Stimulated activated naive CD8-positive, alpha-beta T cell treated with anti-CD3 and anti-CD28 coated beads, Interleukin-15, Interleukin-2, amounts not matched to agents 100 U/mL and 50 U/mL, for 24 hours (primary cell): ENCODE results near the gene RRP9.
"Not testable (repeated sequence)": the region's sequence is repeated elsewhere in the genome, so short reads cannot be mapped to it uniquely, and the experiment has no call there.

Source experiments
- ATAC-seq: fragments of 150-1000 bp; cut with Tn5 transposase; one replicate; pipeline ENCODE4 v1.10.0; 2021
- DNase-seq: peaks from one replicate; pipeline ENCODE4 v3.0.0; 2021

Gene RRP9, protein sequence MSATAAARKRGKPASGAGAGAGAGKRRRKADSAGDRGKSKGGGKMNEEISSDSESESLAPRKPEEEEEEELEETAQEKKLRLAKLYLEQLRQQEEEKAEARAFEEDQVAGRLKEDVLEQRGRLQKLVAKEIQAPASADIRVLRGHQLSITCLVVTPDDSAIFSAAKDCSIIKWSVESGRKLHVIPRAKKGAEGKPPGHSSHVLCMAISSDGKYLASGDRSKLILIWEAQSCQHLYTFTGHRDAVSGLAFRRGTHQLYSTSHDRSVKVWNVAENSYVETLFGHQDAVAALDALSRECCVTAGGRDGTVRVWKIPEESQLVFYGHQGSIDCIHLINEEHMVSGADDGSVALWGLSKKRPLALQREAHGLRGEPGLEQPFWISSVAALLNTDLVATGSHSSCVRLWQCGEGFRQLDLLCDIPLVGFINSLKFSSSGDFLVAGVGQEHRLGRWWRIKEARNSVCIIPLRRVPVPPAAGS

DNA sequence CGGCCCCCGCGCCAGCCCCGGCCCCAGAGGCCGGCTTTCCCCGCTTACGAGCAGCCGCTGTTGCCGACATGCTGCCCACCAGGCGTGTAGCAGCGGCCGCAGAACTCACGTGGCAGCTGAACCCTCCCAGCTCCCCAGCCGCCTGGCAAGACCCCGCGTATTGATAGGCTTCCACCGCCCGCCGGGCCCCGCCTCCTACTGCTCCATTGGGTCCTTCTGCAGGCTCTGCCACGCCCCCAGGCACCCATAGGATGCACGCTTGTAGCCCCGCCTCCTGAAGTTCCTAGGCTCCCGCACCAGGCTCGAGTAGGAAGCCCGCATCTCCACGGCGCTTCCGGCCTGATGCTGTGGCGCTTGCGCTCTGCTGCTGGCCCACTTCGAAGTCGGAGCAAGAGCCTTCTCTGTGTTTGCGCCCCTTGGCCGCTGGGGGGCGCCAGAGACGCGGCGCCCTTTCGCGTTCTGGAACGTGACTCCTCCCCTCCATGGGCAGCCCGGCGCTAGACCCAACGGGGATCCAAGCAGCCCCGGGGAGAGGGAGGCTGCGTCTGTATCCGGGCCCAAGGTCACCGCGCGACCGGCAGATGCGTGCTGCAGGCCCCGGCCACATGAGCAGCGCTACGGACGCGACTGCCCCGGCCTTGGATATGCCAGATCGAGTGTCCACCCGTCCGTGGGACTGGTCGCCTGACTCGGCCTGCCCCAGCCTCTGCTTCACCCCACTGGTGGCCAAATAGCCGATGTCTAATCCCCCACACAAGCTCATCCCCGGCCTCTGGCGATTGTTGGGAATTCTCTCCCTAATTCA is at the start of gene RRP9, which contains the start of gene PARP3:
RRP9 (minus strand) TSS at position 107 of the 805 bp plus-strand sequence; CDS start at position 70, 37 bp downstream.
PARP3 (plus strand) TSS at position 566 of the 805 bp plus-strand sequence. CDS start 993 bp downstream, outside the sequence.
- DNase-seq (peak; percentile 99), ATAC-seq (peak; percentile 93)

DNA sequence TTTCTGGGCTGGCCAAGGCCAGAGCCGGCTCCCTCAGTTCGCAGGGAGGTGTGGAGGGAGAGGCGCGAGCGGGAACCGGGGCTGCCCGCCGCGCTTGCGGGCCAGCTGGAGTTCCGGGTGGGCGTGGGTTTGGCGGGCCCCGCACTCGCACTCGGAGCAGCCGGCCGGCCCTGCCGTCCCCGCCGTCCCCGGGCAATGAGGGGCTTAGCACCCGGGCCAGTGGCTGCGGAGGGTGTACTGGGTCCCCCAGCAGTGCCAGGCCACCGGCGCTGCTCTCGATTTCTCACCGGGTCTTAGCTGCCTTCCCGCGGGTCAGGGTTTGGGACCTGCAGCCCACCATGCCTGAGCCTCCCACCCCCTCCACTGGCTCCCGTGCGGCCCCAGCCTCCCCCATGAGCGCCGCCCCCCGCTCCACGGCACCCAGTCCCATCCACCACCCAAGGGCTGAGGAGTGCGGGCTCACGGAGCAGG is 48.8 kb upstream of the RRP9 start:
- ATAC-seq, result not testable (repeated sequence)

DNA sequence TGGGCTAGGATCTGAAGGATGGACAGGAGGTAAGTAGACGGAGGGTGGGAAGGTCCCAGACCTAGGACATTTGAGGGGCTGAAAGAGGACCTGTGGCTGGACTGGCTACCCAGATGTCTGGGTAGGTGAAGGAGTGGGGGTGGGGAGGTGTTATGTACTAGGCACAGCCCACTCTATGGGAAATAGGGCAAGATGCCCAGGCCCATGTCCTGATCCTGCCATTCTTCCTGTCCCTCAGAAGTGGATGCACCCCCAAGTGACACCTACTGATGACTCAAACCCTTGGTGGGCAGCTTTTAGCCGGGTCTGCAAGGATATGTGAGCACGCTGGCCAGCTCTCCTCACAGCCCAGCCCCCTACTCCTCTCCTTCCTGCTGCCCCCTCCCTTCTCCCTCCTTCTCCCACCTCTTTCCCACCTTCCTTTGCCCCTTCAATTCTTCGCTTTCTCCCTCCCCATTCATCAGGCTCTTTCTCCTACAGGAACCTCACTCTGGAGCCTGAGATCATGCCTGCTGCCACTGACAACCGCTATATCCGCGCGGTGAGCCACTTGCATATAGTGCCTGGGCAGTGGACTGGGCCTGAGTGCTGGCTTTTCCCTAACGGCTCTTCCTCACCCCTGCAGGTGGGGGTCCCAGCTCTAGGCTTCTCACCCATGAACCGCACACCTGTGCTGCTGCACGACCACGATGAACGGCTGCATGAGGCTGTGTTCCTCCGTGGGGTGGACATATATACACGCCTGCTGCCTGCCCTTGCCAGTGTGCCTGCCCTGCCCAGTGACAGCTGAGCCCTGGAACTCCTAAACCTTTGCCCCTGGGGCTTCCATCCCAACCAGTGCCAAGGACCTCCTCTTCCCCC is 46.8 kb upstream of the RRP9 start:
- DNase-seq, result no peak
- ATAC-seq, result no peak

More for the DNA sequence above, 48.8 kb upstream of the RRP9 start:
- not testable (repeated sequence) for DNase-seq

DNA sequence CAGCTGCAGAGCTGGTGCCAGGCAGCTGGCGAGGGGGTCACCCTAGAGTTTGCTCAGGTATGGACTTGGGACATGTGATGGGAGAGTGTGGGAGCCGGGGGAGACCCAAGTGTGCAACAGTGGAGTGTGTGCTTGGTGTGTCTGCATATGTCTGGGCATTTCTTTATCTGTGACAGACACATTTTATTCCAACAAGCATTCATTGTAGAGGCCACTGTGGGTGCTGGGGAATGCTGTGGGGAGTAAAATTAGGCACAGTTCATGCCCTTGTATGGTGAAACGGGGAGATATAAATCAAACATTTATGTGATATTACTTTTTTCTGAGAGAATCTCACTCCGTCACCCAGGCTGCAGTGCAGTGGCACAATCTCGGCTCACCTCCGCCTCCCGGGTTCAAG is 45.9 kb upstream of the RRP9 start:
- no peak for DNase-seq
- no peak for ATAC-seq

DNA sequence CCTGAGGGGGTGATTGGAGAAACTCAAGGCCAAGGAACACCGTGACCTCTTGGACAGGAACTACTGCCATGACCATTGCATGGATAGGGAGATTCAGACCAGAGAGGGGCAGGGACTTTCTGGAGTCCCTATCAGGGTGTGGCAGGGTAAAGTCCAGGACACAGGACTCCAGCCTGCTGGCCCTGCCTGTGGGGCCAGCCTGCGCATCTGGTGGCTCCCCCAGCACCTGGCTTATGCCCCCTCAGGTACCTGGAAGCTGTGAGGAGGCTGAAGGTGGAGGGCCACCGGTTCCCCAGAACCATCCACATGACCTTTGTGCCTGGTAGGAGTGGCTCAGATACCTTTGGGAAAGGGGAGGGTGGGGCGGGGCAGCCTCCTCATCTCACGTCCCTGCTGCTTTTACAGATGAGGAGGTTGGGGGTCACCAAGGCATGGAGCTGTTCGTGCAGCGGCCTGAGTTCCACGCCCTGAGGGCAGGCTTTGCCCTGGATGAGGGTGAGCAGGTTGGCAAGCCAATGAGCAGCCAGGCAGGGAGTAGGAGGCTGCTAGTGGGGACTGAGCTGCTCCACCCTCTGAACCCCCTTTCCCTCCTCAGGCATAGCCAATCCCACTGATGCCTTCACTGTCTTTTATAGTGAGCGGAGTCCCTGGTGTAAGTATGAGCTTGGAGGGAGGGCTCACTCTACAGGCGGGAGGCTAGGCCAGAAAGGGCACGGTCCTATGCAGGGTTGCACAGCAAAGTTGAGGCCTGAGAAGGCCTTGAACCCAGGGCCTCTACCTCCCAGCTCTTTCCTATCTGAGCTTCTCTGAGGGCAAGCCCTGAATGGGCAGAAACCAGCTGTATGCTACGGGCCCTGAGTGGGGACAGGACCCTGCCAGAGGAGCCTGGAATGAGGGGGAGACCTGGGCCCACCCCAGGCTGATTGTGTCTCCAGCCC is 44.6 kb upstream of the RRP9 start:
- ATAC-seq (no peak), DNase-seq (no peak)

DNA sequence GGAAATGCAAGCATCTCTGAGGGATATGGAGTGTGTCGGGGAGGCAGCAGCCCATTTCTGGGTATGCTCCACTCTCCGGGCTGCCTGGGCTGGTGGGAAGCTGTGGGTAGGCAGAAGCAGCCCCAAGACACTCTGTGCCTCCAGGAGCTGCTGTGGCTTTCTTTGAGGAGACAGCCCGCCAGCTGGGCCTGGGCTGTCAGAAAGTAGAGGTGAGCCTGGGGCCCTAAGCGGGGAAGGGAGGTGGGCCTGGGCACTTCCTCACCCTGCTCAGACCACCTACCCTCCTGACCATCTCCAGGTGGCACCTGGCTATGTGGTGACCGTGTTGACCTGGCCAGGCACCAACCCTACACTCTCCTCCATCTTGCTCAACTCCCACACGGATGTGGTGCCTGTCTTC is 43.4 kb upstream of the RRP9 start:
- DNase-seq, result no peak
- ATAC-seq, result no peak

DNA sequence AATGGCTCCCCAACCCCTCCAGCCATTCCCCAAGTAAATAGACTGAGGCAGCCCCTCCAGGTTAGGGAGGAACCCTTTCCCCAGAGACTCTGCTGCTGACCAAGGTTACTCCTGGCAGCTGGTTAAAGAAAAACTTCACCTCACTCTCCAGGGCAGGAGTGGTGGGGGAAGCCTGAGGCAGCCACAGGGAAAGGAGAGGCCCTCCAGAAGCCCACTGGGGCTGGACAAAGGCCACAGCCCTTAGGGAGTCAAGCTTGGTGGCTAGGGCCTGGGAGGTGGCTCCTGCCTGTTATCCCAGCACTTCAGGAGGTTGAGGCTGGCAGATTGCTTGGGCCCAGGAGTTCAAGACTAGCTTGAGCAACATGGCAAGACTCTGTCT is 42.6 kb upstream of the RRP9 start:
- no peak for DNase-seq
- ATAC-seq, result no peak

DNA sequence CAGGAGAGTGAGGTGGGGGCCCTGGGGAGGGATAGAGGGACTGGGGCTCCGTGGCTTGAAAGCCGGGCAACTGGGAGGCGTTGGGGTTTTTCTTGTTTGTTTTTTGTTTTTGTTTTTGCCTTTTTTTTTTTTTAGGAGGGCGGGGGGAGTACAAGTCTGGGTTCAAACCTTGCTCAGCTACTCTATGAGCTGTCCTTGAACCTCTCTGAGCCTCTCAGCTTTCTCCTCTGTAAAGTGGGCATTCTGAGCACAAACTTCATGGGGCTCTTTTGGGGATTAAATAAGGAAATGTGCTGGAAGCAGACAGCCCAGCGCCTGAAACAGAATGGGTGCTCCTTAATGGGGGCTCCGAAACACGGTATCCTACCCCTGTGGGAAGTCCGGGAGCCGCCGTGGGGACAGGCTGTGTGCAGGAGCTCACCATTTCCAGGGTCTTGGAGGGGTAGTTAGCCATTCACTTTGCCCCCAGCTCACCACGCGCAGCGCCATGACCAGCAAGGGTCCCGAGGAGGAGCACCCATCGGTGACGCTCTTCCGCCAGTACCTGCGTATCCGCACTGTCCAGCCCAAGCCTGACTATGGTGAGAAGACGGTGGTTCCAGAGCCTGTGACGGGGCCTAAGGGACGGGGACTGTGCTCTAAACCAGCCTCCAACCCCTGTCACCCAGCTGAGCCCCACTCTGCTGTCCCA is 42.0 kb upstream of the RRP9 start:
- DNase-seq, result no peak
- no peak for ATAC-seq

DNA sequence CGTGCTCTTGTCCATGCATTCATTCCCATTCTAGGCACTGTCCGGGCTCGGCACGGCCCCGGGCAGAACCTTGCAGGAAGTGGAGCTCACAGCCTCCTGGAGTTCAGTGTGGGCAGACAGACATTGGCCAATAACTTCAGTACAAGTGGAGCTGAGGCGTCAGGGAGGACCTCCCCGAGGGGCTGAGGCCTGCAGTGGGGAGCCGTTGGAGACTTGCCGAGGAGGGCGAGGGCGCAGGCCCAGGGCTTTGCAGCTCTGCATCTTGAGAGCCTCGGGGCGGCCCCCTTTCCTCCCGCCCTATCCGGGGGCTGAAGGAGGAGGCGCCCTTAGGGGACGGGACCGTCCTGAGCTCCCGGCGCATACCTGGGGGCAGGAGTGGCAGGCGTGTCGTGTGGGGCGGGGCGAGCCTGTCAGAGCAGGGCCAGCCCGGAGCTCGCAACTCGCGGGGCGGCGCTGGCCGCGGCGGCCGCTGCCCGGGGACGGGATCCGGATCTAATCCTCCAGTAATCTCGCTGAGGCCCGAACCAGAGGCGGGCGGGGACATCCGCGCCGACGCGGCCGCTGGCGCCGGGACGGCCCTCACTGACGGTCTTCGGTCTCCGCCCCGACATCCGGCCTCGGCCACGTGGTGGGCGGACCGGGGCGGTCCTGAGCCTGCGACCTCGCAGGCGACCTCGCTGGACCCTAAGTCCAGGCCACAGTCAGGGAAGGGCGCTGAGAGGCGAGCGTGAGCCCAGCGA is 41.3 kb upstream of the RRP9 start, which contains the start of gene ACY1:
ACY1 (plus strand) TSS at position 698 of the 740 bp plus-strand sequence. CDS start 530 bp downstream, outside the sequence.
- peak; percentile 94 for ATAC-seq

DNA sequence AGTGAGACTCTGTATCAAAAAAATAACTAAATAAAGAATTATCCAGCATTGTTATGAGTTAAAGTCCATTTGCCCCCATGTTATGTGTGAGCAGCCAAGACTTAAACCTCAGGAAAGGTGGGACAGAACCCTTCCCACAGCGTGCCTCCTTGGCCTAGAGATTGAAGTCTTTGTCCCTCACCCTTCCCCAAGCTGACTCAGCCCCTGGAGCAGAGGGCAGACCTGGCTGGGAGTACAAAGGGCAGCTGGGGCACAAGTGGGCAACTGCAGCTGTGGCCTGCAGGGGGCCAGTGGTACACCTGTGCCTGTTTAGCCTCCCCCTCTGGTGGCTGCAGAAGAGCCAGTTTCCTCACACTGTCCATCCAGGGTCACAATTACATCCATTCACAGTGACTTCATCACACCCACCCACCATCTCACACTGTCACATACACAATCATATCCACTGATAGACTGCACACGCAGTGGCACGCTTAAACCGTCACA is 40.7 kb upstream of the RRP9 start:
- ATAC-seq (peak; percentile 48), DNase-seq (peak; percentile 60)

More for the DNA sequence above, 41.3 kb upstream of the RRP9 start, which contains the start of gene ACY1:
- DNase-seq, result peak; percentile 89

DNA sequence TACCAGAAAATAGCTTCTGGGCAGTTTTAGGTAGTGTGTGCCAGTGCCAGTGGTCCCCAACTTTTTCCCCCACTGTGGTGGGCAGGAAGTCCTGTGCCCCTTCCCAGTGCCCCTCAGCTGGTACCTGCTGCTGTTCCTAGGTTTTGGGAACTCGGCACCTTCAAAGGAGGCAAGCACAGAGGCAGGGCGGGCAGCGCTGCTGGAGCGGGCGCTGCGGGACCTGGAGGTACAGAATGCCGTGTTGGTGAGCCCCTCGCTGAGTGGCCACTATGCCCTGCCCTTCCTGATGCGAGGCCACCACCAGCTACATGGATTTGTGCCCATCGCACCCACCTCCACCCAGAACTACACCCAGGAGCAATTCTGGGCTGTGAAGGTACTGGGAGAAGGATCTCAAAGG is 38.5 kb upstream of the RRP9 start:
- DNase-seq, result no peak
- ATAC-seq, result no peak

DNA sequence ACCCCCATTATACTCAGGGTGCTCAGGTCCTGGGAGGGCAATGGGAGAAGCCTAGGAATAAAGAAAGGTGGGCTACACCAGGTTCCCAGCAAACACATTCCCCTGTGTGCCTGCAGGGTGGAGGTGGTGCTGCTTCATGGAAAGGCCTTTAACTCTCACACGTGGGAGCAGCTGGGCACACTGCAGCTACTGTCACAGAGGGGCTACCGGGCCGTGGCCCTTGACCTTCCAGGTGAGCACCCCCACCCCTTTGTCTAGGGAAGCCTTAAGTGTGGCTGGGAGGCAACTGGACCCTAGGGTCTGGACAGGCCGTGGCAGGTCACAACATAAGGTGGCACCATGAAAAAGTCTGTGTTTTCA is 36.4 kb upstream of the RRP9 start:
- DNase-seq (no peak), ATAC-seq (no peak)

DNA sequence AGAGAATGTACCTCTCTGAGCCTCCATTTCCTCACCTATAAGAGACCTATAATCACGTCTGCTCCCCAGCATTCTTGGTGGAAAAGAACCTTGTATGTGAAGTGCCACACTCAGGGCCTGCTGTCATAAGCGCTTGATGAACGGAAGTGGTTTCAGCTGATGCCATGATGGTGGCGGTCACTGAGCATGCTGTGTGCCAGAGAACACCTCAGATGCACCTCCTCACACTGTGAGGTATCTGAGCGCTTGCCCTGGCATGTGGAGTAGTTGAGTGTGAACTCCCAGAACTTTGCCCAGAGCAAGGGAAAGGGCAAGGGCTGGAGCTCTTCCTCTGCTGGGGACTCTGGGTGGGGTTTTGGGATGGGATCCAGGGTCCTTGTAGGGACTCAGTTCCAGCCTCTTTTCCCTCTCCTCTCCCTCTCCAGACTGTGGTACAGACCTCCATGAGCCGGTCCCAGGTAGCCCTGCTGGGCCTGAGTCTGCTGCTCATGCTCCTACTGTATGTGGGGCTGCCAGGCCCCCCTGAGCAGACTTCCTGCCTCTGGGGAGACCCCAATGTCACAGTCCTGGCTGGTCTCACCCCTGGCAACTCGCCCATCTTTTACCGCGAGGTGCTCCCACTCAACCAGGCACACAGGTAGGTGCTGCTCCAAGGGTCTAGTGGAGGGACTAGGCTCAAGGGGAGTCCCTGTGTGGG is 35.9 kb upstream of the RRP9 start:
- ATAC-seq (no peak), DNase-seq (no peak)

DNA sequence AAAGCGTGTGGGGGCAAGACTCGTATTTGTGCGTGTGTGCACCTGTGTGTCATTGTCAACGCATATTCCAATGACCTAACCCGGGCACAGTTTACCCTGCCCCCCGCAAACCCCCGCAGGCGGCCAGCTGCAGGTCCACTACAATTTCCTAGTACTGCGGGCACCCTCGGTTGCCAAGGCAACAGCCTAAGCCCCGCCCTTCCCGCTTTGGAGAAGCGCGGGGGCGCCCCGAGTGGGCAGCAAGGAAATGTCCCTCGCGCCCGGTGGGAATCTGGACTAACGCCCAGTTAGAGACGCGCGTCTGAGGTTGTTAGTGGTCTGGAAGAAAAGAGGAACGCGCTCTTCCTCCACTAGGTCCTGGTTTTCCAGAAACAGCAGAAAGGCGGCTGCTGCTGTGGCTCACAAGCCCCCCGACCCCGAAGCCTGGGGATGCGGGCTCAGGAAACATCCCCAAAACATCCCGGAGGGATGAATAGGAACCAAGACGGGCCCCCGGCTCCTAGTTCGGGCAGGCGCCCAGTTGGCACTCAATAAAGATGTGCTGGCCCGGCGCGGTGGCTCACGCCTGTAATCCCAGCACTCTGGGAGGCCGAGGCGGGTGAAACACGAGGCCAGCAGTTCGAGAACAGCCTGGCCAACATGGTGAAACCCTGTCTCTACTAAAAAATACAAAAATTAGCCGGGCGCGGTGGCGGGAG is 34.3 kb upstream of the RRP9 start:
- ATAC-seq, result no peak

DNA sequence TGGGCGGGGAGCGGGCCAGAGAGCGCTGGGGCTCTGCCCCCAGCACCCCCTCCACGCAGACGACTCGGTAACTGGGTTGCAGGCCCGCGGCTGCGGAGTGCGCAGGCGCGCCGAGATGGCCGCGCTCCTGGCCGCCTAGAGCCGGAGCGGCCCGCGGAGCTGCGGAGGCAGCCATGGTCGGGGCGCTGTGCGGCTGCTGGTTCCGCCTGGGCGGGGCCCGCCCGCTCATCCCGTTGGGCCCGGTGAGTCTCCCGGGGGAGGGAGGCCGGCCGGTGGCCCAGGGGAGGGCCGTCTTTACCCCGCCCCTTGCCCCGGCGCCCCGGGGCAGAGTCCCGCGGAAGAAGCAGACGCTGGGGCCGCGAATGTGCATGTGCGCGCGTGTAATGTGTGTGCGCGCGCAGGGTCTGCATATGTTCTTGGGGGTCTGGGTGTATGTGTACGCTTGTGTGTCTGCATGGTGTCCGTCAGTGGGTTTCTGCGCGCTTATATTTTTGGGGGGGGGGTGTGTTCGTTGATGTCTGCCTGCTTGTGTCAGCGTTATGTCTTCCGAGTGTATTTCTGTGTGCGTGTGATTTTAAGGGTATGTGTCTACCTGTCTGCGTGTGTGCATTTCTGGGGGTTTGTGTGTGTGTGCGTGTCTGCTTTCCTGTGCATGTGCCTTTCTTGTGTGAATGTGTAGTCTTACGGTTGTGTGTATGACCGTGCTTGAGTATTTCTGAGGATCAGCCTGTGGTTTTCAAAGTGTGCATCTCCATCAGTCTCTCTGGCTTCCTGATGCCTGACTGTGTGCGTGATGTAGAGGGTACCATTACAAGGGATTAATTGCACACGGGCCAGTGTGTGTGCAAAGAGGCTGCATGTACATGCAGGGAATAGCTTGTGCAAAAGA is 33.5 kb upstream of the RRP9 start, which contains the start of gene ABHD14A:
ABHD14A (plus strand) TSS at position 102 of the 889 bp plus-strand sequence; CDS start at position 174, 72 bp downstream.
- peak; percentile 77 for DNase-seq
- ATAC-seq, result peak; percentile 79

More for the DNA sequence above, 34.3 kb upstream of the RRP9 start:
- DNase-seq, result peak; percentile 58

DNA sequence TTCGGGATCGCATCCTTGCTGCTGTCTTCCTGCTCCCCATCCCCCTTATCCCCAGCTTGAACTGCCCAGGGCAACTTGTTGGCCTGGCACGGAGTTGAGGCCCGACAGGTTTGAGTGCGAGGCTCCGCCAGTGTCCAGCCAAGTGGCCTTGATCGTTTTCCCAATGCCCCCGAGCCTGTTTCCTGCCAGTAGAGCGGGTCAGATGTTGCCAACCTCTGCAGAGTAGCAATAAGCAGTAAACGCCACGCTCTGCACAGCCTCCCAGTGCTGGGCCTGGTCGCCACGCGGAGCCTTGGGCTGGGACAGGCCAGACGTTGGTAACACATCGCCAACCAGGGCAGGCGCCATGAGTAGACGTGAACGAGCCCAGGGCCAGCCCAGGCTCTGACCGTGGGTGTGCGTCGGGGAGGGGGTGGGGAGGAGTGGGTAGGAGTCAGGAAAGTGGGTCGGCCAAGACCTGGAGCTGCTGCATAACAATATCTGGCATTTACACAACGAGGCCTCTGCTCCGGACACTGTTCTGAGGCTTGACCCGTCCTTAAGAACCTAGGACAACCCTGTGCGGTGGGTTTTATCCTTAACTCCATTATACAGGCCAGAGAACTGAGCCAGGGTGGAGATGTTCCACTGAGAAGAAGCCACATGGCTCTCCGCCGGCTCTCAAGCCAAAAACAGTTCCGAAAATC is 32.7 kb upstream of the RRP9 start:
- DNase-seq, result peak; percentile 37
- ATAC-seq, result peak; percentile 26
